Germinal center (tissue), 1 donor: ENCODE results near the gene CA6.
"Not testable (repeated sequence)": the region's sequence is repeated elsewhere in the genome, so short reads cannot be mapped to it uniquely, and the experiment has no call there.

Source experiments
- DNase-seq: peaks from one replicate; pipeline ENCODE4 v3.0.0; 2012; ENCODE audit warnings: mixed read lengths, low spot score

The CA6 gene

DNA sequence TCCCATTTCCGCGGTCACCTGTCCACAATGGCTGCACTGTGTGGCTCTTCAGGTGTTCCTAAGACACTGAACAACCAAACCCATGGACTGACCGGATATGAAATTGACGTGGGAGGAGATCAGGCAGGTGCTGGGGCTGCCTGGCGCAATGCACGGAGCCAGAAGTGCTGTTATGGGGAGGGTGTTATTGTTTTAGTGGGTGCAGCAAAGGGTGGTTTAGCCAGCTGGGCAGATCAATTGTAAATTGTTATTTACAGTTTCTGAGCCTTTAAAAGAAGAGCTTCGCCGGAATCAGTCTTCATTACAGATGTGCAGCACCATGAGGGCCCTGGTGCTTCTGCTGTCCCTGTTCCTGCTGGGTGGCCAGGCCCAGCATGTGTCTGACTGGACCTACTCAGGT, at the start of gene CA6:
TSS of gene CA6 (plus strand) at position 301 of the 400 bp plus-strand sequence. CDS start at position 320, 19 bp downstream.
- DNase-seq, result no peak

DNA sequence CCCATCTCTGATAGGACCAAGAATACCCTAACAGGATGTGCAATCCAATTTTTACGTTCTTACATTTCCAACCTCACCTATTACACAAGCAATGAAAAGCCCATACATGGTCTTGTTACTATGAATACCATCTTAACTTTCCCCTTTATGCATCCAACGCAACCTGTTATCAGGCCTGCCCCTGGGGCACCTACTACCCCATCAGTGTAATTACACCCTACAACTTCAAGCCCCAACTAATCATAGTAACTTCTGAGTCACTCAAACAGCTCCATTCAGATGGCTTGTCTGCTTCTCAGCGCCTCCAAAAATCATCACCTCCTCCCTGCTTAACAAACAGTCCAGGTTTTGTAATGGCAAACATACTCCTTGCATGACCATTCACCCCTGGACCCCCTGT, 48.9 kb upstream of the CA6 start:
- not testable (repeated sequence) for DNase-seq

DNA sequence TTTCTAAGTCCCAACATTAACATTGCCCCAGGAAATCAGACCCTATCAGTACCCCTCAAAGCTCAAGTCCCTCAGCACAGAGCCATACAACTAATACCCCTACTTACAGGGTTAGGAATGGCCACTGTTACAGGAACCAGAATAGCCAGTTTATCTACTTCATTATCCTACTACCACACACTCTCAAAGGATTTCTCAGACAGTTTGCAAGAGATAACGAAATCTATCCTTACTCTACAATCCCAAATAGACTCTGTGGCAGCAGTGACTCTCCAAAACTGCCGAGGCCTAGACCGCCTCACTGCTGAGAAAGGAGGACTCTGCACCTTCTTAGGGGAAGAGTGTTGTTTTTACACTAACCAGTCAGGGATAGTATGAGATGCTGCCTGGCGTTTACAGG, 48.2 kb upstream of the CA6 start:
- not testable (repeated sequence) for DNase-seq

DNA sequence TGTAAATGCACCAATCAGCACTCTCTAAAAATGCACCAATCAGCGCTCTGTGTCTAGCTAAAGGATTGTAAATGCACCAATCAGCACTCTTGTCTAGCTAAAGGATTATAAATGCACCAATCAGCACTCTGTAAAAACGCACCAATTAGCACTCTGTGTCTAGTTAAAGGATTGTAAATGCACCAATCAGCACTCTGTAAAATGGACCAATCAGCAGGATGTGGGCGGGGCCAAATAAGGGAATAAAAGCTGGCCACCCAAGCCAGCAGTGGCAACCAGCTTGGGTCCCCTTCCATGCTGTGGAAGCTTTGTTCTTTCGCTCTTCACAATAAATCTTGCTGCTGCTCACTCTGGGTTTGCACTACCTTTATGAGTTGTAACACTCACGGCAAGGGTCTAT, 47.2 kb upstream of the CA6 start:
- not testable (repeated sequence) for DNase-seq

DNA sequence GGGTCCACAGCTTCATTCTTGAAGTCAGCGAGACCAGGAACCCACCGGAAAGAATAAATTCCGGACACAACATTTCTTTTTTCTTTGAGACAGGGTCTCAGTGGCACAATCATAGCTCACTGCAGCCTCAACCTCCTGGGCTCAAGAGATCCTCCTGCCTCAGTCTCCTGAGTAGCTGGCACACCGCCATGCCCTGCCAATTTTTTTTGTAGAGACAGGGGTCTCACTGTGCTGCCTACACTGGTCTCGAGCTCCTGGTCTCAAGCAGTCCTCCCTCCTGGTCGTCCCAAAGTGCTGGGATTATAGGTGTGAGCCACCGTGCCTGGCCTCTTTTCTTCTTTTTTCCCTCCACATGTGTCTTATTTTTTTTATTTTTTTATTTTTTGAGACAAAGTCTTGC, 46.6 kb upstream of the CA6 start:
- no peak for DNase-seq

DNA sequence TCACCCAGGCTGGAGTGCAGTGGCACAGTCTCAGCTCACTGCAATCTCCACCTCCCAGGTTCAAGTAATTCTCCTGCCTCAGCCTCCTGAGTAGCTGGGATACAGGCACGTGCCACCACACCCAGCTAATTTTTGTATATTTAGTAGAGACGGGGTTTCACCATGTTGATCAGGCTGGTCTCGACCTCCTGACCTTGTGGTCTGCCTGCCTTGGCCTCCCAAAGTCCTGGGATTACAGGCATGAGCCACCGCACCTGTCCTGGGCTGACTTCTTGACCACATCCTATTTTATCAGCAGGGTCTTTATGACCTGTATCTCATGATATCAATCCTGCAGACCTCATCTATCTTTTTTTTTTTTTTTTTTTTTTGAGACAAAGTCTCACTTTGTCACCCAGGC, 45.0 kb upstream of the CA6 start:
- DNase-seq, result not testable (repeated sequence)

DNA sequence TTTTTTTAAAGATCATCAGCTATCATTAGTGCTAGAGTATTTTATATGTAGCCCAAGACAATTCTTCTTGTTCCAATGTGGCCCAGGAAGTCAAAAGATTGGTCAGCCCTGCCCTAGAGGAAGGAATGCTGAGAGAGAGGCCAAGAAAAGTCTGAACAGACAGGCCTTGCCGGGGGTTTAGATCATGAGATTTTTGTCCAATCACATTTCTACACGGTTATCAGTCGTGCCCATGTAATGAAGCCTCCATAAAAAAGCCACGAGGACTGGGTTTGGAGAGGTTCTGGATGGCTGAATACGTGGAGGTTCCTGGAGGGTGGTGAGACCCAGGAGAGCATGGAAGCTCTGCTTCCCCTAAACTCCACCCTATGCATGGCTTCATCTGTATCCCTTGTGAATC, 42.9 kb upstream of the CA6 start:
- DNase-seq, result no peak

DNA sequence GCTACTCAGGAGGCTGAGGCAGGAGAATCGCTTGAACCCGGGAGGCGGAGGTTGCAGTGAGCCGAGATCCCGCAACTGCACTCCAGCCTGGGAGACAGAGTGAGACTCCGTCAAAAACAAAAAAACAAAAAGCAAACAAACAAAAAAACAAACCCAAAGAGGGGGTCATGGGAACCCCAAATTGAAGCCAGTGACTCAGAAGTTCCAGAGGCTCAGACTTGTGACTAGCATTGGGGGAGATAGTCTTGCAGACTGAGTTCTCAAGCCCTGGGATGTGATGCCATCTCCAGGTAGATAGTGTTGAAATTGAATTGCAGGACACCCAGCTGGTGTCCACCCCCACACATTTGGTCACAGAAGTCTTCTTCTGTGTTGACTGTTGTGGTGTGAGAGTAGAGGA, 42.3 kb upstream of the CA6 start:
- no peak for DNase-seq

DNA sequence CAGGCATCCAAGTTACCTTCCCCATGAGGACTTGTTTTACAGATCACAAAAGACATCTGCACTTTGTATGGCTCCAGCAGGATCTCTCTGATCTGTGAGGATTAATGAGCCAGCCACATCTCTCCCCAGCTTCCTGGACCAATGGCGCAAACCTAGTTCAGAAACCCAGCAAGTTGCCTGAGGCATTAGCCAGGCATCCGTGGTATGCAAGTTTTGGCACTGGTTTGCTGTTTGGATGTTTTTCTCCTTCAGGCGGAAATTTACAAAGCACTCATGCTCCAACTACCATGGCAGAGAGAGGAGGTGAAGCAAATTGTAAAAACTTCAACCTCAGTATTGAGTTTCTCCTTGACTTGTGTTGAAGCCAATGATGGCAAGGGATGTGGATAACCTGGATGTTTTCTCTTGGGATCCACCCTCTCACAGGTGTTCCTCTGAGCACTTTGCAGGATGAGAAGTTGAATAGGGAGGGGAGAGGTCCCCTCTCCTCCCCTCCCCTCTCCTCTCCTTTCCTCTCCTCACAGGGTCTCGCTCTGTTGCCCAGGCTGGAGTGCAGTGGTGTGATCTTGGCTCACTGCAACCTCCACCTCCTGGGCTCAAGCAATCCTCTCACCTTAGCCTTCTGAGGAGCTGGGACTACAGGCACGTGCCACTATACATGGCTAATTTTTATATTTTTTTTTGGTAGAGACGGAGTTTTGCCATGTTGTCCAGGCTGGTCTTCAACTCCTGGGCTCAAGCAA, 41.6 kb upstream of the CA6 start:
- DNase-seq, result no peak

DNA sequence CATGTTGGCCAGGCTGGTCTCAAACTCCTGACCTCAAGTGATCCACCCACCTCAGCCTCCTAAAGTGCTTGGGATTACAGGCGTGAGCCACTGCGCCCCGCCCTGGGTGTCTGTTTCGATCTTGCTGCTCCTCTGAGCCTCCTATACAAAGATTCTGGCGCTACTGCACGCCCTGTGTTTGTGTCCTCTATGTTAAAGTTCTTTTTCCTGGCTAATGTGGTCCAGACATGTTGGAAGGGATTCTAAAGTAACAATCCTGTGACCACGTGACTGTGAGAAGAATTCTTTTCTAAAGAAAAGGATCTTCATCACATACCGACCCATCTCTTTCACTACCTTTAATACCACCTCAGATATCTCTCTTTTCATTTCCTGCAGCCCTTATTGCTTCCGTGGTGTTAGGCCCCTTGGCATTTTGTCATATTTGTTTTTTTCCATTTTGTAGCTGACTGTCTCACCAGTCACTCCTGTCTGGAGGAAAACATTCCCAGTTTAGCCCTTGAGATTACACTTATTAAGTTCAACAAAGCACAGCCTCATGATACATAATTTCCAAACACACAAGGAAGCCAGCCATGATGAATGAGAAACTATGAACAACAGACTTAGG, 40.0 kb upstream of the CA6 start:
- no peak for DNase-seq

DNA sequence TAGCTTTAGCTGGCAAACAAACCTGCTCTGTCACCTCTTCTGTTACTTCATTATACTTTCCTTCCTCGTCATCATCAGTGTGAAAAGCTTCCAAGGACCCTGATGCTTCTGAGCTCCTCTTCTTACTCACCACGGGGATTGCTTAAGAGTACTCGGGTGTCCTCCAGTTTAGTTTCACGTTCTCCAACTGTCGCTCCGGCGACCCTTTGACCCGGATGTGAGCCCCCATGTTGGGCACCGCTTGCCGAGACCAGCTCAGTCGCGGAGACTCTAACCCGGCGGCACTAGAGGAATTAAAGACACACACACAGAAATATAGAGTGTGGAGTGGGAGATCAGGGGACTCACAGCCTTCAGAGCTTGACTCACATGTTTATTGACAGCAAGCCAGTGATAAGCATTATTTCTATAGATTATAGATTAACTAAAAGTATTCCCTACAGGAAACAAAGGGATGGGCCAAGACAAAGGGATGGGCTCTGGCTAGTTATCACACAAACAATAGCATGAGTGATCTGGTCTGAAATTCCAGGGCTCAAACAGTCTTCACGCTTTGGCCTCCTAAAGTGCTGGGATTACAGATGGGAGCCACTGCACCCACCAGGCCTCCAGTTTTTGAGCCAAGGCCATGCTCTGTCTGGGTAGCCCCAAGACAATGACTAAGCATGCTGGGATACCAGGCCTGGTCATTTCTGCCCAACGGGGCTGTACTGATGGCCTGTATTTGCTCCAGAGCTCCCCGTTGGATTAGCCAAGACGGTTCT, 37.1 kb upstream of the CA6 start:
- DNase-seq, result no peak

DNA sequence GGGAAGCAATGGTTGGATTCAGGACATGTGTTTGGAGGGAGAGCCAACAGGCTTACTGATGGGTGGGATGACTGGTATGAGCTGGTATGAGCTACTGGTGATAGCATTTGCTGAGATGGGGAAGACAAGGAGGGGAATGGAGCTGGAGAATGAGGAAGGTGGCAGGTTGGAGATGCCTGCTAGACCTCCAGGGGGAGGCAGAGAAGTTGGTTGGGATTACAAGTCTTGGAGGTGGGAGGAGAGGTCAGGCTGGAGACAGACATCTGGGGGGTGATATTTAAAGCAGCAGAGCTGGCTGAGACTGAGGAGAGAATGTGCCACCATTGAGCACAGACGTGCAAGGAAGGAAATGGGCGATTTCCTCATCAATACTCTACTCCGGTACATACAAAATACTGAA, 35.3 kb upstream of the CA6 start:
- DNase-seq, result no peak

DNA sequence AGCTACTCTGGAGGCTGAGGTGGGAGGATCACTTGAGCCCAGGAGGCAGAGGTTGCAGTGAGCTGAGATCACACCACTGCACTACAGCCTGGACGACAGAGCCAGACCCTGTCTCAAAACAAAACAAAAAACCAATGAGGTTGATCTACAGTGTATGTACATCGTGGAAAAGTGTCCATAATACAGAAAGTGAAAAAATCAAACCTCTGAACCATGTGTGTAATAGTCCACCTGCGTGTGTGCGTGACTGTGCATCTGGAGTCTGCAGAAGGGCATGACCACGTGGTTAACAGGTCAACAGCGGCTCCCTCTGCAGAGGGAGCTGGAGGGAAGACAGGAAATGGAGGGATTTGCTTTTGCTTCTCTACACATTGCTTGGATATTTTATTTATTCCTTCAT, 34.8 kb upstream of the CA6 start:
- DNase-seq, result no peak

DNA sequence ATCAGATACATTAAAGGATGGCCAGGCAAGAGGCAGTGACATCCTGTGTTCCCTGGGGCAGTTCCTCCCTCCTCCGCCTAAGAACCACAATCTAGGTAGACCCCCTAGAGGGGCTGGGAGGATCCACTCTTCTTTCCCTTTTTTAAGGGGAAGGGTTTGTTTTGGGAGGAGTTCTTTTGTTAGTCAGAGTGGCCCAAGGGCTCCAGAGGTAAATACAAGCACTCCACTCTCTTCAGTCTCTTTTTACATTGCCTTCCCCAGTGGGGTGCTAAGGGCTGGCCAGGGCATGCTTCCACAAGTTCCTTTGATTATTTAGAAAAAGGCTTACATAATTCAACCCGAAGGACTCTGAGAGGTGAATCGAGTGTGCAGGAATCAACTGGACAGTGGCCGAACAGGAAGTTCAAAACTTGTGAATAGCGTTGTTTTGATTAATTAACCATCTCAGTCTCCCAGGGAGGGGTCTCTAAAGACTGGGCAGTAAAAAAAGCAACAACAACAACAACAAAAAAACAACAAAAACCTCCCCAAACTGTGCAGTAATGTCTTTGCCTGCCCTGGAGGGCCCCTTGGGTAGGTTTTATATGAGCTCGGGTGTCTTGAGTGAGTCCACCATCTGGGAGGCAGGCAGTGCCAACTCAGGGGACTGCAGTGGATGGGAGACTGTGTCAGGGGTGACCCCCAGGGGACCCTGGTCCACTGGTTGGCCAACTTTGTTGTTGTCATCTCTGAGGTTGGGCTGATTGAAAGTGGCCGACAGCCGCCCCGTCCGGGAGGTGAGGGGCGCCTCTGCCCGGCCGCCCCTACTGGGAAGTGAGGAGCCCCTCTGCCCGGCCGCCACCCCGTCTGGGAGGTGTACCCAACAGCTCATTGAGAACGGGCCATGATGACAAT, 34.0 kb upstream of the CA6 start:
- DNase-seq, result no peak

DNA sequence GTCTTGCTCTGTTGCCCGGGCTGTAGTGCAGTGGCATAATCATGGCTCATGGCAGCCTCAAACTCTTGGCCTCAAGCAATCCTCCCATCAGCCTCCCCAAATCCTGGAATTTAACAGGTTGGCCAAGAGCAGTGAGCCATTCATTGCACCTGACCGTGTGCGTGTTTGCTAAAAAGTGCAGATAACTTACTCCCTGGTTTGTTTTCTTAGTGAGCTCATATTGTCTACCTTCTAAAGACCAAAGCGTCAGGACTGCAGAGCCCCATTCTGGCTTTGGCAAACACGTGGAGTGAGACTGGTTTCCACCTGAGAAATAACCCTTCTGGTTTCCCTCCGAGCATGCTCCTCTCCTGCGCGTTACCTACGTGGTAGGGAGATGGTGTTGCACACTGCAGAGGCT, 32.2 kb upstream of the CA6 start:
- DNase-seq, result no peak

DNA sequence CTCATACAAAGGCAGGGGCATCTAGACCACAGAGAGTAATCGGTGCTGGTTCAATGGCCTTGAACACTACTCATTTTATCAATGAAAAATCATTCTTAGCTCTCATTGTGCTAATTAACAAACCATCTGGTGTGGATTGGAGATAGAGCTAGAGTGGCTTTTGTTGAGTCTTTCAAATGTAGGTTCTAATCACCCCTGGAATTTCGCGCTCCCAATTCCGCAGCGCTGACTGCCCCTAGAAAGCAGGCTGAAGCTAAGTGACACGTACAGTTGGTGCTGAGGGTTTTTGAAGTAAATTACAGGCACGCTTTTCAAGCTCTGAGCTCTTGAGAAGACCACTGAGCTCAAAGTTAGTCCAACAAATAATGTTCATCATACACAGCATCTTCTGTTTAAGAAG, 31.2 kb upstream of the CA6 start:
- no peak for DNase-seq

DNA sequence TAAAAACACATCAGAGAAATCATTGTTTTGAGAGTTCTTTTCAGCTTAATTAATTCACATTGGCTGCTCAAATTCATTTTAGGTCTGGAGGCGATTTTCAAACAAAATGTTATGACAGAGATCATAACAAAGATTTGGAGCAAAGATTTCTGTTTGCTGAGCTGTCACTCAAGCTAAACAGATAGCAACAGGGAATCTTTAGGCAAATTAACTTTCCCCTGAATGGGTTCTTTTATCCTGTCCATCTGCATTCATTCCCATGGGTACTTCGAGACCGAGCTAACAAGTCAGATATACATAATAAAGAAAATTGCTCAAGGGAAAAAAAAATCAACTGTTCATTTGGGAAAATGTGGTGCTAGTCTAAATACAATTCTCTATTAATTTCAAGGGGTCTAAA, 30.2 kb upstream of the CA6 start:
- DNase-seq, result no peak

DNA sequence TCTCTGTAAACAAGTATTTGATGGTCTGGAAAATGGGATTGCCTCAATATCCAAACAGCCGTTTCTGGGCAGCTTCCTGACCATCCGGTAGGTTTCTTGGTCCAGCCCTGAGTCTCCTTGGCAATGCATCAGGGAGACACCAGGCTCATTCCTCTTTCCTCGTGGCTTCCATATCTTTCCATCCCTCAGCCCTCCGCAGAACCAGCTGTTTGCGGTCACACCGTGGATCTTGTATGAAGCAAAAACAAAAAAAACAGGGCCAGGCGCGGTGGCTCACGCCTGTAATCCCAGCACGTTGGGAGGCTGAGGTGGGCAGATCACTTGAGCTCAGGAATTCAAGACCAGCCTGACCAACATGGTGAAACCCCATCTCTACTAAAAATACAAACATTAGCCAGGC, 28.1 kb upstream of the CA6 start:
- not testable (repeated sequence) for DNase-seq

DNA sequence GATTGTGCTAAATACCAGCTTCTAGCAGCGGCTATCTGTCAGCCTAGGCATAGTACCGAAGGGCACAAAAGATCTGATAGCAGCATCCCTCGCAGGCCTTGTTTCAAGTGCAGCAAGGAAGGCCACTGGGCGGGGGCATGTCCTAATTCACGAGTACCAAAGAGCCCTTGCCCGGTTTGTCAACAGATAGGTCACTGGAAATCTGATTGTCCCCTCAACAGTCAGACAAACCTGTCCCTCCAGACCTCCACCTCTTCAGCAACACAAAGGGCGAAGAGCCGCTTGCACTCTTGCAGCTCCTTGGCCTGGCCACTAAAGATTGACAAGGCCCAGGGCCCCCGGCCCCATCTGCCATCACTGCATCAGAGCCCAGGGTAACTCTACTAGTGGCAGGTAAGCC, 22.7 kb upstream of the CA6 start:
- DNase-seq, result no peak

DNA sequence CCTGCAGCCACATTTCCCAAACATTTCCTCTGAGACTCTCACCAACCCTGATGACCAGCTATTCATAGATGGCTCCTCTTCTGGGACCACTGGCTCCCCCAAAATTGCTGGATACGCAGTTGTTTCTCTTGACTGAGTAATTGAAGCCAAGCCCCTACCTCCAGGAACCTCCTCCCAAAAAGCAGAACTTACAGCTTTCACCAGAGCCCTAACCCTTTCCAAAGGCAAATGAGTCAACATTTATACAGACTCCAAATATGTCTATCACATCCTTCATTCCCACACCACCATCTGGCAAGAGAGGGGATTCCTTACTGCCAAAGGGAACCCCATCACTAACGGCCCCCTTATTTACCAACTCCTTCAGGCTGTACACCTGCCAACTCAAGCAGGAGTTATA, 20.3 kb upstream of the CA6 start:
- no peak for DNase-seq

DNA sequence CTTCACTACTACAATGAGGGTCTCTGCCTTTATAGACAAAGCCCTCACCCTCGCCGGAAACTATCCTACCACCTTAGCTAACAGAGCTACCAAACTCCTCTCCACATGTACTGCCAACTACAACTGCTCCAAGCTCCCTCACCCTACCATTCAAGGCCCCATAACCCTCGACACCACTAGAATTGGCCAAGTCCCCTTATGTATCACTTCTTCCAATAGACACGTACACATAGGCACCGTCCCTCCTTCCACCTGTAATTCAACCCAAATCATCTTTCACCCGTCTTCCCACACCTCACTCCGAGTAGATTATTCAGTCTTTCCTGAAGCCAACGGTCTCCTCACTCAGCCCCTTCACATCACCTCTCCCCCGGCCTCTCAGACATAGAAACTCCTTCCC, 19.7 kb upstream of the CA6 start:
- DNase-seq, result no peak
